AG04449 (cell line): ENCODE data around the gene IL20RA.
"Not testable (repeated sequence)": the region's sequence is repeated elsewhere in the genome, so short reads cannot be mapped to it uniquely, and the experiment has no call there.

Source experiments
- CTCF ChIA-PET: fragments of 350-600 bp; formaldehyde crosslinking; extraction: SDS; loops from one replicate; lab custom pipeline; 2021; ENCODE audit warnings: antibody characterized with exemption; lab: Yijun Ruan, JAX
- POLR2A ChIA-PET: fragments of 400-600, 350-600 bp; formaldehyde crosslinking; extraction: SDS; loops from one replicate; lab custom pipeline; 2020; ENCODE audit warnings: antibody characterized with exemption, inconsistent platforms; lab: Yijun Ruan, JAX
- DNase-seq: peaks from one replicate; pipeline ENCODE4 v3.0.0-alpha.2; 2010; ENCODE audit warnings: low read depth, low spot score
- H3K4me3 ChIP-seq: 2 replicates; pipeline ENCODE4 v1.5.1; 2011; ENCODE audit warnings: low read depth, mild to moderate bottlenecking, control low read depth, low read length
- CTCF ChIP-seq: IDR thresholded peaks from one replicate; pipeline ENCODE4 v1.5.1; 2011; ENCODE audit warnings: mild to moderate bottlenecking, moderate library complexity, low read length, control low read depth, inconsistent platforms; ENCODE audit not compliant: insufficient read depth; ENCODE audit errors: missing control alignments

The IL20RA gene

DNA sequence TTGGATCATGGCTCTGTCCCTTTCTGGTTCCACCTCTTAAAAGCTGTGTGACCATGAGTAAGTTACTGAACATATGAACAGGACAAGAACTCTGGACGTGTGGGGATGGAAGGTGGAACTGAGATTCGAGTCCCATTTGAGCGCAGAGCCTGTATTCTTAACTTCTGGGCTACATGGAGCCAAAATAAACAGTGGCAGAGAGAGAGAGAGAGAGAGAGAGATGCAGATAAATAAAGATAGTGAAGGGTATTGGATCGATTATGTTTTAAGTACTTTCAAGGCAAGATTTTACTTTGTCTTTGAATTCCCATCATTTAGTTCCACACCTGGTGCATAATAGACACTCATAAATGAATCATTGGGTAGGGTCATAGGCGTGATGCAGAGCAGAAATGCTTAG, 82.9 kb downstream of the IL20RA start:
- DNase-seq = no peak
- ChIA-PET CTCF (no interaction called here), POLR2A (no interaction called here)
- TF ChIP-seq CTCF = no peak
- H3K4me3 ChIP-seq = no peak overlapping the region

DNA sequence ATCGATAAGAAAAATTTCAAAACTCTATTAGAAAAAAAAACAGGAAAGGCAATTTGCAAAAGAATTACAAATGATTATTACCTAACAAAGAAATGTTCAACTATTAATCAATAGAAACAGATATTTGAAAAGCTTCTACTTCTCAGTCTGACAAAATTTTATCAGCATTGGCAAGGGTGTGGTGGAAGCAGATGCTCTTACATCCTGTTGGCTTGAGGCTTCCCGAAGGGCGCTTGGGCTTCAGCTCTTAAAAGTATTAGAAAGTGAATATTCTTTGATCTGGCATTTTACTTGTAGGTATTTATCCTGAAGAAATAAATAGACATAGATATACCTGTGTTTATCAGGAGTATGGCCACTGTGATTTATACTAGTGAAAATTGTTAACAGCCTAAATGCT, 84.0 kb downstream of the IL20RA start:
- POLR2A ChIA-PET = no interaction called here
- no peak for TF ChIP-seq CTCF
- no peak overlapping the region for H3K4me3 ChIP-seq
- CTCF ChIA-PET = interaction anchor here (1.9 kb wide), 1 partner anchor 9 kb away, joined by 11 read pairs; no protein-coding TSS in a partner anchor
- DNase-seq = no peak

- DNase-seq, H3K4me3 ChIP-seq, POLR2A ChIA-PET: not testable (repeated sequence)
- CTCF ChIA-PET = interaction anchor here (1.1 to 1.9 kb wide), 2 partner anchors 8 to 10 kb away, joined by 3 to 11 read pairs; no protein-coding TSS in a partner anchor
Measured at GRCh38 chr6:136959935-136960334, 84.8 kb downstream of the IL20RA start.

- no peak for DNase-seq
- no peak overlapping the region for H3K4me3 ChIP-seq
- TF ChIP-seq CTCF = no peak
- POLR2A ChIA-PET = no interaction called here
- CTCF ChIA-PET = interaction anchor here (1.1 to 1.9 kb wide), 2 partner anchors 9 to 11 kb away, joined by 3 to 11 read pairs; no protein-coding TSS in a partner anchor
Measured at GRCh38 chr6:136959471-136959891, 85.3 kb downstream of the IL20RA start.

GRCh38 chr6:136958168-136958567, 86.6 kb downstream of the IL20RA start:
- no peak overlapping the region for H3K4me3 ChIP-seq
- ChIA-PET CTCF (no interaction called here), POLR2A (no interaction called here)
- no peak for DNase-seq
- no peak for TF ChIP-seq CTCF

- ChIA-PET CTCF (interaction anchor here (1.0 to 1.1 kb wide), 3 partner anchors 10 to 13 kb away, joined by 3 to 5 read pairs (median 5); no protein-coding TSS in a partner anchor), POLR2A (no interaction called here)
- no peak for TF ChIP-seq CTCF
- no peak for DNase-seq
- no peak overlapping the region for H3K4me3 ChIP-seq
Measured at GRCh38 chr6:136956590-136957544, 87.9 kb downstream of the IL20RA start.
